IMR-90 (cell line): ENCODE measurements around the gene P4HA1.

Experiments
- POLR2A ChIP-seq: IDR thresholded peaks from 2 replicates; pipeline ENCODE4 v1.6.1; 2012; ENCODE audit warnings: mild to moderate bottlenecking, low read depth, low read length
- RAD21 ChIP-seq: IDR thresholded peaks from 2 replicates; pipeline ENCODE4 v1.6.1; 2012; ENCODE audit warnings: low read length, improper control_type of control experiment

GRCh38 chr10:72981028-72981881 lies 115.4 kb downstream of the P4HA1 start:
- no peak for TF ChIP-seq RAD21
- TF ChIP-seq POLR2A, result no peak
